SK-N-SH treated with all-trans-retinoic acid at 6 μM for 48 hours (cell line): ENCODE data around the gene STX18.

Source experiments
- ATAC-seq: fragments of 200-7000 bp; cut with Tn5 transposase; 3 replicates; pipeline ENCODE4 v1.9.1; 2020; ENCODE audit warnings: mild to moderate bottlenecking, moderate library complexity
- ARNTL ChIP-seq: fragments of 450-650 bp; formaldehyde crosslinking; IDR thresholded peaks from 2 replicates; pipeline ENCODE4 v1.5.0; 2020; ENCODE audit warnings: low read depth, mild to moderate bottlenecking, moderate library complexity, borderline replicate concordance
- BACH2 ChIP-seq: fragments of 250-450 bp; sonication (Bioruptor Pico); IDR thresholded peaks from 2 replicates; pipeline ENCODE4 v1.9.0; 2021; ENCODE audit warnings: mild to moderate bottlenecking, borderline replicate concordance
- CSDC2 ChIP-seq: fragments of 250-450 bp; sonication (Bioruptor Pico); IDR thresholded peaks from 2 replicates; pipeline ENCODE4 v1.5.0; 2020; ENCODE audit warnings: mild to moderate bottlenecking, moderate library complexity
- ESRRG ChIP-seq: fragments of 250-450 bp; sonication (Bioruptor Pico); IDR thresholded peaks from 2 replicates; pipeline ENCODE4 v1.6.1; 2021; ENCODE audit warnings: mild to moderate bottlenecking
- GLIS3 ChIP-seq: fragments of 250-450 bp; sonication (Bioruptor Pico); IDR thresholded peaks from 2 replicates; pipeline ENCODE4 v1.5.0; 2020; ENCODE audit warnings: mild to moderate bottlenecking, moderate library complexity
- ISL1 ChIP-seq: fragments of 250-450 bp; sonication (Bioruptor Pico); IDR thresholded peaks from 2 replicates; pipeline ENCODE4 v2.1.2; 2022; ENCODE audit warnings: mild to moderate bottlenecking, moderate library complexity
- OSR1 ChIP-seq: fragments of 250-450 bp; sonication (Bioruptor Pico); IDR thresholded peaks from 2 replicates; pipeline ENCODE4 v1.8.0; 2022; ENCODE audit warnings: moderate library complexity, mild to moderate bottlenecking, inconsistent platforms
- POU6F1 ChIP-seq: fragments of 250-450 bp; sonication (Bioruptor Pico); IDR thresholded peaks from 2 replicates; pipeline ENCODE4 v1.8.0; 2021; ENCODE audit warnings: low read depth, mild to moderate bottlenecking, moderate library complexity, borderline replicate concordance
- PPARA ChIP-seq: fragments of 250-450 bp; sonication (Bioruptor Pico); IDR thresholded peaks from 2 replicates; pipeline ENCODE4 v1.5.0; 2020; ENCODE audit warnings: mild to moderate bottlenecking, borderline replicate concordance
- RARB ChIP-seq: fragments of 250-450 bp; sonication (Bioruptor Pico); IDR thresholded peaks from 2 replicates; pipeline ENCODE4 v1.8.0; 2021; ENCODE audit warnings: mild to moderate bottlenecking, moderate library complexity
- SNAI2 ChIP-seq: fragments of 250-450 bp; sonication (Bioruptor Pico); IDR thresholded peaks from 2 replicates; pipeline ENCODE4 v1.5.0; 2020; ENCODE audit warnings: mild to moderate bottlenecking, moderate library complexity
- TCF4 ChIP-seq: fragments of 250-450 bp; sonication (Bioruptor Pico); IDR thresholded peaks from 2 replicates; pipeline ENCODE4 v1.8.0; 2021; ENCODE audit warnings: mild to moderate bottlenecking, moderate library complexity, borderline replicate concordance
- TOX ChIP-seq: fragments of 250-450 bp; sonication (Bioruptor Pico); IDR thresholded peaks from 2 replicates; pipeline ENCODE4 v1.8.0; 2021; ENCODE audit warnings: mild to moderate bottlenecking, moderate library complexity, borderline replicate concordance
- ZC3H10 ChIP-seq: fragments of 250-450 bp; sonication (Bioruptor Pico); IDR thresholded peaks from 2 replicates; pipeline ENCODE4 v1.5.1; 2021; ENCODE audit warnings: mild to moderate bottlenecking, moderate library complexity
- ZFP3 ChIP-seq: fragments of 250-450 bp; sonication (Bioruptor Pico); IDR thresholded peaks from 2 replicates; pipeline ENCODE4 v1.5.0; 2020; ENCODE audit warnings: mild to moderate bottlenecking, moderate library complexity
- ZFP30 ChIP-seq: fragments of 450-650 bp; formaldehyde crosslinking; IDR thresholded peaks from 2 replicates; pipeline ENCODE4 v1.5.0; 2022; ENCODE audit warnings: mild to moderate bottlenecking, moderate library complexity
- ZNF565 ChIP-seq: fragments of 450-650 bp; formaldehyde crosslinking; conservative IDR thresholded peaks from 2 replicates; pipeline ENCODE4 v1.5.0; 2020; ENCODE audit warnings: low read depth, mild to moderate bottlenecking, moderate library complexity
- ZNF70 ChIP-seq: fragments of 450-650 bp; formaldehyde crosslinking; IDR thresholded peaks from 2 replicates; pipeline ENCODE4 v1.5.0; 2020; ENCODE audit warnings: mild to moderate bottlenecking, moderate library complexity
- ZNF8 ChIP-seq: fragments of 450-650 bp; formaldehyde crosslinking; IDR thresholded peaks from 2 replicates; pipeline ENCODE4 v1.5.0; 2020; ENCODE audit warnings: mild to moderate bottlenecking, moderate library complexity
- TF ChIP-seq, protein P1 (sequence below): fragments of 250-450 bp; sonication (Bioruptor Pico); IDR thresholded peaks from 2 replicates; pipeline ENCODE4 v1.5.0; 2020; ENCODE audit warnings: mild to moderate bottlenecking, moderate library complexity
- TF ChIP-seq, protein P2 (sequence below): fragments of 250-450 bp; sonication (Bioruptor Pico); IDR thresholded peaks from 2 replicates; pipeline ENCODE4 v1.5.1; 2021; ENCODE audit warnings: mild to moderate bottlenecking, moderate library complexity
- TF ChIP-seq, protein P3 (sequence below): fragments of 250-450 bp; sonication (Bioruptor Pico); IDR thresholded peaks from 2 replicates; pipeline ENCODE4 v1.8.0; 2020; ENCODE audit warnings: mild to moderate bottlenecking, moderate library complexity, borderline replicate concordance

STX18 gene

DNA sequence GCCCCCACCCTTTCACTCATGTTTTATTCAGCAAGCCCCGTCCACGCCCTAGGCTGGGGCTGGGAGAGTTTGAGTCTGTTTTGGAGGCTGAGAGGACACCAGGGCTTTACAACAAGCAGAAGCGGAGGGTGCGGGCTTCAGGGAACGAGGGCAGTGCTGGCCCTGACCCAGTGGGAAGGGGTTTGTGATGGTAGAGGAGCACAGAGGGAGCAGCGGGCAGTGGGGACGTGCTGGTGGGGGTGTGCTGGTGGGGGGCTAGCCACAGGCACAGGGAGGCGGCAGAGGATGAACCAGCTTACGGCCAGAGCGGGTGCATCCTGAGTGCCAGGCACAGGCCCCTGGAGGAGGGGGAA lies 128.5 kb downstream of the STX18 start:
- no peak; the same call in 2 of the 3 replicates for ATAC-seq
- TF ChIP-seq, protein P1, sequence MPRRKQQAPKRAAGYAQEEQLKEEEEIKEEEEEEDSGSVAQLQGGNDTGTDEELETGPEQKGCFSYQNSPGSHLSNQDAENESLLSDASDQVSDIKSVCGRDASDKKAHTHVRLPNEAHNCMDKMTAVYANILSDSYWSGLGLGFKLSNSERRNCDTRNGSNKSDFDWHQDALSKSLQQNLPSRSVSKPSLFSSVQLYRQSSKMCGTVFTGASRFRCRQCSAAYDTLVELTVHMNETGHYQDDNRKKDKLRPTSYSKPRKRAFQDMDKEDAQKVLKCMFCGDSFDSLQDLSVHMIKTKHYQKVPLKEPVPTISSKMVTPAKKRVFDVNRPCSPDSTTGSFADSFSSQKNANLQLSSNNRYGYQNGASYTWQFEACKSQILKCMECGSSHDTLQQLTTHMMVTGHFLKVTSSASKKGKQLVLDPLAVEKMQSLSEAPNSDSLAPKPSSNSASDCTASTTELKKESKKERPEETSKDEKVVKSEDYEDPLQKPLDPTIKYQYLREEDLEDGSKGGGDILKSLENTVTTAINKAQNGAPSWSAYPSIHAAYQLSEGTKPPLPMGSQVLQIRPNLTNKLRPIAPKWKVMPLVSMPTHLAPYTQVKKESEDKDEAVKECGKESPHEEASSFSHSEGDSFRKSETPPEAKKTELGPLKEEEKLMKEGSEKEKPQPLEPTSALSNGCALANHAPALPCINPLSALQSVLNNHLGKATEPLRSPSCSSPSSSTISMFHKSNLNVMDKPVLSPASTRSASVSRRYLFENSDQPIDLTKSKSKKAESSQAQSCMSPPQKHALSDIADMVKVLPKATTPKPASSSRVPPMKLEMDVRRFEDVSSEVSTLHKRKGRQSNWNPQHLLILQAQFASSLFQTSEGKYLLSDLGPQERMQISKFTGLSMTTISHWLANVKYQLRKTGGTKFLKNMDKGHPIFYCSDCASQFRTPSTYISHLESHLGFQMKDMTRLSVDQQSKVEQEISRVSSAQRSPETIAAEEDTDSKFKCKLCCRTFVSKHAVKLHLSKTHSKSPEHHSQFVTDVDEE (CRISPR knock-in tag), result no peak
- TF ChIP-seq ZNF8 (CRISPR knock-in tag), result no peak
- TF ChIP-seq BACH2 (CRISPR knock-in tag), result no peak
- TF ChIP-seq ZNF565 (CRISPR knock-in tag), result no peak
- no peak for TF ChIP-seq ZFP30 (CRISPR knock-in tag)
- no peak for TF ChIP-seq CSDC2 (CRISPR knock-in tag)
- TF ChIP-seq GLIS3 (CRISPR knock-in tag), result no peak
- no peak for TF ChIP-seq ZNF70 (CRISPR knock-in tag)
- no peak for TF ChIP-seq OSR1
- no peak for TF ChIP-seq RARB (CRISPR knock-in tag)
- no peak for TF ChIP-seq ZC3H10
- TF ChIP-seq ZFP3 (CRISPR knock-in tag), result no peak
- TF ChIP-seq ARNTL (CRISPR knock-in tag), result no peak
- TF ChIP-seq POU6F1 (CRISPR knock-in tag), result no peak
- TF ChIP-seq TOX, result no peak
- TF ChIP-seq, protein P2, sequence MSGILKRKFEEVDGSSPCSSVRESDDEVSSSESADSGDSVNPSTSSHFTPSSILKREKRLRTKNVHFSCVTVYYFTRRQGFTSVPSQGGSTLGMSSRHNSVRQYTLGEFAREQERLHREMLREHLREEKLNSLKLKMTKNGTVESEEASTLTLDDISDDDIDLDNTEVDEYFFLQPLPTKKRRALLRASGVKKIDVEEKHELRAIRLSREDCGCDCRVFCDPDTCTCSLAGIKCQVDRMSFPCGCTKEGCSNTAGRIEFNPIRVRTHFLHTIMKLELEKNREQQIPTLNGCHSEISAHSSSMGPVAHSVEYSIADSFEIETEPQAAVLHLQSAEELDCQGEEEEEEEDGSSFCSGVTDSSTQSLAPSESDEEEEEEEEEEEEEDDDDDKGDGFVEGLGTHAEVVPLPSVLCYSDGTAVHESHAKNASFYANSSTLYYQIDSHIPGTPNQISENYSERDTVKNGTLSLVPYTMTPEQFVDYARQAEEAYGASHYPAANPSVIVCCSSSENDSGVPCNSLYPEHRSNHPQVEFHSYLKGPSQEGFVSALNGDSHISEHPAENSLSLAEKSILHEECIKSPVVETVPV (CRISPR knock-in tag), result no peak
- no peak for TF ChIP-seq ISL1 (CRISPR knock-in tag)
- no peak for TF ChIP-seq ESRRG (CRISPR knock-in tag)
- no peak for TF ChIP-seq PPARA (CRISPR knock-in tag)

- no peak for ATAC-seq
Observed at GRCh38 chr4:4412641-4413372, 129.0 kb downstream of the STX18 start.

More at GRCh38 chr4:4412641-4413372, 129.0 kb downstream of the STX18 start:
- no peak for TF ChIP-seq TCF4
- TF ChIP-seq ZFP3 (CRISPR knock-in tag), result no peak
- TF ChIP-seq, protein P2 (CRISPR knock-in tag), result no peak
- TF ChIP-seq, protein P1 (CRISPR knock-in tag), result no peak
- TF ChIP-seq ISL1 (CRISPR knock-in tag), result no peak
- TF ChIP-seq ZNF8 (CRISPR knock-in tag), result no peak
- TF ChIP-seq ARNTL (CRISPR knock-in tag), result no peak
- no peak for TF ChIP-seq SNAI2 (CRISPR knock-in tag)
- TF ChIP-seq GLIS3 (CRISPR knock-in tag), result no peak
- TF ChIP-seq ZC3H10, result no peak
- TF ChIP-seq, protein P3, sequence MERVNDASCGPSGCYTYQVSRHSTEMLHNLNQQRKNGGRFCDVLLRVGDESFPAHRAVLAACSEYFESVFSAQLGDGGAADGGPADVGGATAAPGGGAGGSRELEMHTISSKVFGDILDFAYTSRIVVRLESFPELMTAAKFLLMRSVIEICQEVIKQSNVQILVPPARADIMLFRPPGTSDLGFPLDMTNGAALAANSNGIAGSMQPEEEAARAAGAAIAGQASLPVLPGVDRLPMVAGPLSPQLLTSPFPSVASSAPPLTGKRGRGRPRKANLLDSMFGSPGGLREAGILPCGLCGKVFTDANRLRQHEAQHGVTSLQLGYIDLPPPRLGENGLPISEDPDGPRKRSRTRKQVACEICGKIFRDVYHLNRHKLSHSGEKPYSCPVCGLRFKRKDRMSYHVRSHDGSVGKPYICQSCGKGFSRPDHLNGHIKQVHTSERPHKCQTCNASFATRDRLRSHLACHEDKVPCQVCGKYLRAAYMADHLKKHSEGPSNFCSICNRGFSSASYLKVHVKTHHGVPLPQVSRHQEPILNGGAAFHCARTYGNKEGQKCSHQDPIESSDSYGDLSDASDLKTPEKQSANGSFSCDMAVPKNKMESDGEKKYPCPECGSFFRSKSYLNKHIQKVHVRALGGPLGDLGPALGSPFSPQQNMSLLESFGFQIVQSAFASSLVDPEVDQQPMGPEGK (CRISPR knock-in tag), result no peak
- no peak for TF ChIP-seq ZNF70 (CRISPR knock-in tag)
- no peak for TF ChIP-seq PPARA (CRISPR knock-in tag)
